HAP-1 (cell line): ENCODE measurements around the gene RAPGEF1.

Source experiments
- DNase-seq, 2 experiments: peaks; one replicate each; pipeline ENCODE4 v3.0.0-alpha.2; 2016 to 2020; ENCODE audit warnings: low spot score in 2 of 2
- H3K27me3 ChIP-seq: fragments of 250-450 bp; sonication (Bioruptor Pico); 2 replicates; pipeline ENCODE4 v1.5.1; 2020; ENCODE audit warnings: low read depth, mild to moderate bottlenecking, moderate library complexity
- H3K36me3 ChIP-seq: fragments of 250-450 bp; sonication (Bioruptor Pico); replicated peaks from 2 replicates; pipeline ENCODE4 v1.5.1; 2020; ENCODE audit warnings: mild to moderate bottlenecking
- H3K4me1 ChIP-seq: fragments of 250-450 bp; sonication (Bioruptor Pico); 2 replicates; pipeline ENCODE4 v1.5.1; 2020; ENCODE audit warnings: mild to moderate bottlenecking
- H3K4me3 ChIP-seq: fragments of 250-450 bp; sonication (Bioruptor Pico); 2 replicates; pipeline ENCODE4 v1.5.1; 2020; ENCODE audit warnings: mild to moderate bottlenecking, moderate library complexity
- H3K9me3 ChIP-seq: fragments of 250-450 bp; sonication (Bioruptor Pico); 2 replicates; pipeline ENCODE4 v1.5.1; 2020; ENCODE audit warnings: mild to moderate bottlenecking, moderate library complexity
- in situ Hi-C: fragments of 300-500 bp; cut with MboI; formaldehyde crosslinking; loops from 3 replicates; pipeline ENCODE4 v1.14.3; 2020; ENCODE audit warnings: low sequenced_read_pairs, inconsistent platforms, mixed read lengths

Gene RAPGEF1

DNA sequence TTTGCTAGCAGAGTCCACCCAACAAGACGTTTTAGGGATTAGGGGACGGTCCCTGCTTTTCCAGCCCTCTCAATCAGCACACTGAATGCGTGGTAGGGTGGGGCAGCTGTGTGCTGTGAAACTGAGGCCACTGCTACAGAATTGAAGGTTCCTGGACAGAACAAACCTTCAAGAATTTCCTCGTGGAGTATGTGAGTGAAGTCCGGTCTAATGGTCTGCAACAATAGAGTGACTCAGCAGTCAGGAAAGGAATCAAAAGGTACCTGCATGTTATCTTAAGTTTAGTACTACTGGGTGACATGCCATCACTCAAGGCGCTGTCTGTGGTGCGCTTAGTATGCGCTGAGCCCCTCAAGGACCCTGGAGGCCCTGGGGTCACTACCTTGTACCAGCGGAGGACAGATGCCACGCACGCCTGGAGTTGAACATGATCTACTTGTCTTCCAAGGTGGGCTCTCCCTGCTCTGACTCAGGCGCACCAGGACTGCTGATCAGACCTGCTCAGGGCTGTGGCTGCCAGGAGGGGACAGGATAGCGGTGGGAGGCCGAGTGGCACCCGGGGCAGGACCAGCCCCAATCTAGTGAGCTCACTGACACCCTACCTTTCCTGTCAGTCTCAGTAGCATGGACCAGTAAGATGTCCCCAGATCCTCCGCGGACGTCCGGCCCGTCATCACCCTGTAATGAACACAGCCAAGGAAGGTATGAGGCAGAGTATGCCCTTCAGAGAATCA is 144.0 kb downstream of the RAPGEF1 start:
- H3K36me3 ChIP-seq: peaks cover 28% of the 10 kb centered on the region
- no peaks in the 10 kb centered on the region for H3K9me3 ChIP-seq
- in situ Hi-C loops: no loop called here
- no peak overlapping the region for H3K4me3 ChIP-seq
- H3K4me1 ChIP-seq: no peaks in the 10 kb centered on the region
- no peaks in the 10 kb centered on the region for H3K27me3 ChIP-seq
- no peak for DNase-seq

GRCh38 chr9:131594906-131595665 is 144.8 kb downstream of the RAPGEF1 start:
- Histone ChIP-seq H3K4me3 (no peak overlapping the region), H3K4me1 (no peaks in the 10 kb centered on the region), H3K9me3 (no peaks in the 10 kb centered on the region), H3K27me3 (no peaks in the 10 kb centered on the region), H3K36me3 (peaks cover 25% of the 10 kb centered on the region)
- no peak for DNase-seq
- in situ Hi-C loops: loop anchor here (5.0 kb wide), 1 partner anchor 147 kb away; the partner anchor contains the start of gene RAPGEF1

DNA sequence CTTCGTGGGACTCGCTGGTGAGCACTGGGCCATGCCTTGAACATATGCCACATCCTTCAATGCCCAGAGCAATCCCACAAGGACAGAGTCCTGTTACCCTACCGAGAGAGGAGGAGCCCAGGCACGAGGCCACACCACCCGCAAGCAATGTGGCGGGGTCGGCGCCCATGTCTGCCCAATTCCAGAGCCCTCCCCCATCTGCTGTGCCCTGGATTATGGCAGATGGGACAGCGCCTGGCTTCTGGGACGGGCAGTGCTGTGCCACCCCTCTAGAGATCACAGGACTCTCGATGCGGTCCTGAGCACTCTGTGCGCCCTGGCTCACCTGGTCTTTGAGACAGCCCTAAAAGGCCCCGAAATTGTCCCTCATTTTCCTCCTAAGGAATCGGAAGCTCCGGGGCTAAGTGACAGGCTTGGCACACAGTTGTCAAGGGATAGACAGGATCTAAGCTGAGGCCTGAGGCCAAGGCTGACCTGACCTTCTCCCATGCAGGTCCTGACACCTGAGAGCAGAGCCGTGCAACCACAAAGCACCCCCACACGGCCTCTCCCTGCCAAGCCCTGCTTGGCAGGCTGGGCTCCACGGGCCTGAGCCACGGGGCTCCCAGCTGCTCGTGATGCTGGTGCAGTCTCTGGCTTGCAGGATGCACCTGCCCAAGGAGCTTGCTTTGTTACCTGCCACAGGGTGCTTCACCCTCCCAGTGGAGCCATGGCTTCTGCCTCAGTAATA is 145.8 kb downstream of the RAPGEF1 start:
- Histone ChIP-seq H3K36me3 (peaks cover 24% of the 10 kb centered on the region), H3K4me3 (no peak overlapping the region), H3K9me3 (no peaks in the 10 kb centered on the region), H3K27me3 (no peaks in the 10 kb centered on the region), H3K4me1 (no peaks in the 10 kb centered on the region)
- in situ Hi-C loops: loop anchor here (5.0 kb wide), 1 partner anchor 148 kb away; the partner anchor contains the start of gene RAPGEF1
- no peak for DNase-seq

- in situ Hi-C loops: loop anchor here (5.0 kb wide), 1 partner anchor 149 kb away; the partner anchor contains the start of gene RAPGEF1
- Histone ChIP-seq H3K4me3 (no peak overlapping the region), H3K4me1 (no peaks in the 10 kb centered on the region), H3K9me3 (no peaks in the 10 kb centered on the region), H3K36me3 (peaks cover 27% of the 10 kb centered on the region), H3K27me3 (no peaks in the 10 kb centered on the region)
- DNase-seq: no peak
Observed at GRCh38 chr9:131593091-131593820, 146.6 kb downstream of the RAPGEF1 start.

- no peaks in the 10 kb centered on the region for H3K9me3 ChIP-seq
- no peak overlapping the region for H3K4me3 ChIP-seq
- H3K4me1 ChIP-seq: no peaks in the 10 kb centered on the region
- peaks cover 26% of the 10 kb centered on the region for H3K36me3 ChIP-seq
- no peaks in the 10 kb centered on the region for H3K27me3 ChIP-seq
- in situ Hi-C loops: loop anchor here (5.0 kb wide), 1 partner anchor 150 kb away; the partner anchor contains the start of gene RAPGEF1
- DNase-seq: no peak
Observed at GRCh38 chr9:131591845-131592208, 148.0 kb downstream of the RAPGEF1 start.

GRCh38 chr9:131590907-131591844 is 148.7 kb downstream of the RAPGEF1 start:
- peak in 1 of 2 experiments; percentile 75 for DNase-seq
- Histone ChIP-seq H3K9me3 (no peaks in the 10 kb centered on the region), H3K4me3 (no peak overlapping the region), H3K36me3 (peaks cover 21% of the 10 kb centered on the region), H3K4me1 (no peaks in the 10 kb centered on the region), H3K27me3 (no peaks in the 10 kb centered on the region)
- in situ Hi-C loops: loop anchor here (5.0 kb wide), 1 partner anchor 151 kb away; the partner anchor contains the start of gene RAPGEF1

GRCh38 chr9:131590449-131590848 is 149.4 kb downstream of the RAPGEF1 start:
- H3K36me3 ChIP-seq: peaks cover 14% of the 10 kb centered on the region
- in situ Hi-C loops: loop anchor here (5.0 kb wide), 1 partner anchor 152 kb away; the partner anchor contains the start of gene RAPGEF1
- DNase-seq: no peak

DNA sequence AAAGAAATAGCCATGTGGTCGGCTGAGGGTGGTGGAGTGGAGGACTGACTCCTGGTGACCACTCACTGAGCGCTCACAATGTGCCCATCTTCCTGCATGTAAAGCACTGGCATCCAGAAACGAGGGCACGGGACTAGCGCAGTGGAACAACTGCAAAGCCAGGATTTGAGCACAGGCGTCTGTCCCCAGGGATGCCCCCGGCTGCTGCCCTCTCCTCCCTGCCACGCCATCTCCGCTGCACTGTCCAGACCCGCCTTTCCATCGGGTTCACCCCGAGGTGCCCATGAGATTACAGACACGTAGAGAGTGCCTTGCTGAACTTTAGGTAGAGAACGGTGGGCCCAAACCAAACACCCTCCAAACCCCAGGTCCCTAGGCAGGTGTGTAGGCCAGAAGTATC is 149.9 kb downstream of the RAPGEF1 start:
- H3K4me3 ChIP-seq: no peak overlapping the region
- DNase-seq: no peak
- H3K36me3 ChIP-seq: peaks cover 11% of the 10 kb centered on the region
- in situ Hi-C loops: loop anchor here (5.0 kb wide), 1 partner anchor 152 kb away; the partner anchor contains the start of gene RAPGEF1
- H3K27me3 ChIP-seq: no peaks in the 10 kb centered on the region
- H3K4me1 ChIP-seq: no peaks in the 10 kb centered on the region
- H3K9me3 ChIP-seq: no peaks in the 10 kb centered on the region

More at GRCh38 chr9:131590449-131590848, 149.4 kb downstream of the RAPGEF1 start:
- no peaks in the 10 kb centered on the region for H3K4me1 ChIP-seq
- H3K9me3 ChIP-seq: no peaks in the 10 kb centered on the region
- no peaks in the 10 kb centered on the region for H3K27me3 ChIP-seq
- H3K4me3 ChIP-seq: no peak overlapping the region

- Histone ChIP-seq H3K9me3 (no peaks in the 10 kb centered on the region), H3K4me3 (no peak overlapping the region), H3K27me3 (no peaks in the 10 kb centered on the region), H3K36me3 (peaks cover 13% of the 10 kb centered on the region), H3K4me1 (no peaks in the 10 kb centered on the region)
- DNase-seq: no peak
- in situ Hi-C loops: no loop called here
Observed at GRCh38 chr9:131589124-131589711, 150.7 kb downstream of the RAPGEF1 start.

DNA sequence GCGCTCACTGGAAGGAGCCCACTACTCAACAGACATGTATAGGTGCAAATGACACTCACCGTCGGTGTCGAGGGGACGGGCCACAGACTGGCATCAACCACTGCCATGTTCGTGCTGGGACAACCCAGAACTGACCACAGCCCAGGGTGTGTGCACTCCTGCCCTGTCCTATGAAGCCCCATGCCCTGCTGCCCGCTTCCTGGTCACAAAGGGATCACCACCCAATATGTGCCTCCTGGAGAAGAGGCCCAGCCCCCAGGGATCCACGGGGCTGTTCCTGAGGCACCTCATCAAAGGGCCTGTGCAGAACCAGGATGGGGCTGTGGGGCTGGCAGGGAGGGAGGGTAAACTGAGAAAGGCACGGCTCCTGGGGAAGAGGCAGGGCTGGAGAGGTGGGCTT is 151.5 kb downstream of the RAPGEF1 start:
- DNase-seq: no peak
- Histone ChIP-seq H3K4me1 (no peaks in the 10 kb centered on the region), H3K27me3 (no peaks in the 10 kb centered on the region), H3K36me3 (peaks cover 13% of the 10 kb centered on the region), H3K4me3 (no peak overlapping the region), H3K9me3 (no peaks in the 10 kb centered on the region)
- in situ Hi-C loops: no loop called here

GRCh38 chr9:131587906-131588305 is 152.0 kb downstream of the RAPGEF1 start:
- DNase-seq: no peak
- Histone ChIP-seq H3K4me1 (no peaks in the 10 kb centered on the region), H3K9me3 (no peaks in the 10 kb centered on the region), H3K4me3 (no peak overlapping the region), H3K27me3 (no peaks in the 10 kb centered on the region), H3K36me3 (peaks cover 15% of the 10 kb centered on the region)
- in situ Hi-C loops: no loop called here

- Histone ChIP-seq H3K4me3 (no peak overlapping the region), H3K36me3 (peaks cover 17% of the 10 kb centered on the region), H3K4me1 (no peaks in the 10 kb centered on the region), H3K27me3 (no peaks in the 10 kb centered on the region), H3K9me3 (no peaks in the 10 kb centered on the region)
- no peak for DNase-seq
- in situ Hi-C loops: no loop called here
Observed at GRCh38 chr9:131587331-131587730, 152.5 kb downstream of the RAPGEF1 start.
